Suprapubic skin (tissue), 3 donors: Measurements from ENCODE around the gene IKZF2.

Experiments used
- CTCF ChIP-seq, 2 donors: fragments of 200-600 bp in 1 of 2; fragments of 450-650 bp in 1 of 2; sonication (generic) in 1 of 2; IDR thresholded peaks; one replicate each; pipeline ENCODE4 v1.5.1; 2016 to 2019; ENCODE audit warnings: antibody characterized with exemption in 2 of 2, mild to moderate bottlenecking in 1 of 2, moderate library complexity in 1 of 2
- EP300 ChIP-seq: sonication (generic); formaldehyde crosslinking; IDR thresholded peaks from one replicate; pipeline ENCODE4 v1.6.1; 2017; ENCODE audit warnings: antibody characterized with exemption
- POLR2A ChIP-seq, 2 donors: fragments of 450-650 bp; IDR thresholded peaks; one replicate each; pipeline ENCODE4 v1.6.1; 2017; ENCODE audit warnings: antibody characterized with exemption in 2 of 2, mild to moderate bottlenecking in 2 of 2, moderate library complexity in 2 of 2

- TF ChIP-seq EP300 (no peak), POLR2A (IDR thresholded peaks at IDR 0.05) (no peak), CTCF (IDR thresholded peaks at IDR 0.05) (no peak)
Observed at GRCh38 chr2:213016166-213016983, 135.0 kb downstream of the IKZF2 start.
